ENCODE measurements around the gene ACHE.
A peak's percentile ranks its signal among the peaks of the same experiment; 100 is the strongest.

The ACHE gene

GRCh38 chr7:100852048-100852872, 43.4 kb downstream of the ACHE start, which contains the start of gene SLC12A9:
Gene SLC12A9, plus strand, starts transcription at chr7:100852713. Its CDS starts 1,485 bp downstream, at chr7:100854198.
- no peaks in the 10 kb centered on the region for H3K27me3 ChIP-seq (ENCODE audit: insufficient read depth, low read length)
- H3K9ac ChIP-seq (ENCODE audit: low read depth, low read length), result peak within 1 kb of the TSS; percentile 55; the same call in 1 of the 2 replicates
- H3K27ac ChIP-seq (ENCODE audit: low read length), result no peak within 1 kb of the TSS
- H3K4me3 ChIP-seq (ENCODE audit: low read length), result peak within 1 kb of the TSS; percentile 76
- H3K36me3 ChIP-seq (ENCODE audit: insufficient read depth, low read depth, low read length), result no peaks in the 10 kb centered on the region; the same call in 1 of the 2 replicates
- no peaks in the 10 kb centered on the region for H3K4me1 ChIP-seq (ENCODE audit: insufficient read depth, low read length)
- H3K9me3 ChIP-seq (ENCODE audit: insufficient read depth, low read depth, low read length), result no peaks in the 10 kb centered on the region

- Histone ChIP-seq H3K27me3 (ENCODE audit: insufficient read depth, low read length) (no peaks in the 10 kb centered on the region), H3K9ac (ENCODE audit: low read depth, low read length) (no peak overlapping the region), H3K4me1 (ENCODE audit: insufficient read depth, low read length) (no peaks in the 10 kb centered on the region), H3K27ac (ENCODE audit: low read length) (no peak overlapping the region), H3K9me3 (ENCODE audit: insufficient read depth, low read depth, low read length) (no peaks in the 10 kb centered on the region), H3K36me3 (ENCODE audit: insufficient read depth, low read depth, low read length) (no peaks in the 10 kb centered on the region), H3K4me3 (ENCODE audit: low read length) (no peak overlapping the region)
These were observed 48.3 kb downstream of the ACHE start for GRCh38 chr7:100847360-100847759.

- Histone ChIP-seq H3K27ac (ENCODE audit: low read length) (no peak overlapping the region), H3K27me3 (ENCODE audit: insufficient read depth, low read length) (no peaks in the 10 kb centered on the region), H3K36me3 (ENCODE audit: insufficient read depth, low read depth, low read length) (no peaks in the 10 kb centered on the region), H3K4me3 (ENCODE audit: low read length) (no peak overlapping the region), H3K9ac (ENCODE audit: low read depth, low read length) (peak overlapping the region; percentile 4; the same call in 1 of the 2 replicates), H3K4me1 (ENCODE audit: insufficient read depth, low read length) (peaks cover 12% of the 10 kb centered on the region; the same call in 1 of the 2 replicates), H3K9me3 (ENCODE audit: insufficient read depth, low read depth, low read length) (no peaks in the 10 kb centered on the region)
These were observed 55.1 kb downstream of the ACHE start for GRCh38 chr7:100840470-100841100.

Measured in iPS-20b (cell line).